Activated B cell treated with CpG ODN at 0.5 μM for 24 hours (primary cell): ENCODE data around the gene SRA1. TPM values are rescaled to one million over a fixed set of nuclear protein-coding genes. Genes with fewer than 3 reads are reported as not detected.
A peak's percentile ranks its signal among the peaks of the same experiment; 100 is the strongest.

Experiments
- ATAC-seq: fragments of 200-7000 bp; cut with Tn5 transposase; one replicate; pipeline ENCODE4 v1.10.0; 2021; ENCODE audit warnings: low read depth, mild to moderate bottlenecking, moderate library complexity
- CTCF ChIA-PET: fragments of 350-600 bp; sonication (Branson Sonifier 250); formaldehyde crosslinking; loops from one replicate; lab custom pipeline; 2021; ENCODE audit warnings: antibody characterized with exemption; lab: Charles Lee
- POLR2A ChIA-PET: fragments of 350-600 bp; sonication (Branson Sonifier 250); formaldehyde crosslinking; loops from one replicate; lab custom pipeline; 2021; ENCODE audit warnings: antibody characterized with exemption; lab: Charles Lee
- DNase-seq: peaks from one replicate; pipeline ENCODE4 v3.0.0; 2022
- H3K27ac Mint-ChIP-seq: one replicate; pipeline ENCODE4 v1.8.0; 2020; ENCODE audit warnings: mixed read lengths
- H3K27me3 Mint-ChIP-seq: one replicate; pipeline ENCODE4 v1.8.0; 2021; ENCODE audit warnings: mixed read lengths
- H3K36me3 Mint-ChIP-seq: one replicate; pipeline ENCODE4 v1.8.0; 2021; ENCODE audit warnings: low read depth, mixed read lengths
- H3K4me1 Mint-ChIP-seq: one replicate; pipeline ENCODE4 v1.8.0; 2021; ENCODE audit warnings: mixed read lengths
- H3K4me3 Mint-ChIP-seq: one replicate; pipeline ENCODE4 v1.8.0; 2020; ENCODE audit warnings: mild to moderate bottlenecking, mixed read lengths
- H3K9me3 Mint-ChIP-seq: one replicate; pipeline ENCODE4 v1.8.0; 2020; ENCODE audit warnings: mixed read lengths
- intact Hi-C: fragments of 100-400 bp; cut with micrococcal nuclease; formaldehyde crosslinking; loops from one replicate; pipeline ENCODE4 v1.15.1; 2024
- total RNA-seq: library from RNA; stranded (reverse); gene quantifications from 2 replicates; pipeline ENCODE4 v1.2.3, GENCODE V29; 2022
- TF ChIP-seq, protein P1 (sequence below): fragments of 200-600 bp; IDR thresholded peaks from one replicate; pipeline ENCODE4 v1.8.0; 2022; ENCODE audit warnings: antibody characterized with exemption, mild to moderate bottlenecking

Gene SRA1
- total RNA-seq, 1 donor from 2014 or later: 41.8 TPM

DNA sequence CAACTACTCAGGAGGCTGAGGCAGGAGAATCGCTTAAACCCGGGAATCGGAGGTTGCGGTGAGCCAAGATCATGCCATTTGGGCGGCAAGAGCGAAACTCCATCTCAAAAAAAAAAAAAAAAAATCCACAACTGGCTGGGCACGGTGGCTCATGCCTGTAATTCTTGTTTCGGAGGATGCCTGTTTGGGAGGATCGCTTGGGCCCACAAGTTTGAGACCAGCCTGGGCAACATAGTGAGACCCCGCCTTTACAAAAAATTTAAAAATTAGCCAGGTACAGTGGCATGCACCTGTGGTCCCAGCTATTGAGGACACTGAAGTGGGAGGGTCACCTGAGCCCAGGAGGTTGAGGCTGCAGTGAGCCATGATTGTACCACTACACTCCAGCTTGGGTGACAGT, 11.7 kb downstream of the SRA1 start:
- ChIA-PET CTCF (no interaction called here), POLR2A (interaction anchor here (0.7 to 4.4 kb wide), 4 partner anchors 19 to 199 kb away, joined by 3 to 39 read pairs (median 4); partner anchors contain the start of genes APBB3, HBEGF, IK and NDUFA2)
- ATAC-seq: no peak

DNA sequence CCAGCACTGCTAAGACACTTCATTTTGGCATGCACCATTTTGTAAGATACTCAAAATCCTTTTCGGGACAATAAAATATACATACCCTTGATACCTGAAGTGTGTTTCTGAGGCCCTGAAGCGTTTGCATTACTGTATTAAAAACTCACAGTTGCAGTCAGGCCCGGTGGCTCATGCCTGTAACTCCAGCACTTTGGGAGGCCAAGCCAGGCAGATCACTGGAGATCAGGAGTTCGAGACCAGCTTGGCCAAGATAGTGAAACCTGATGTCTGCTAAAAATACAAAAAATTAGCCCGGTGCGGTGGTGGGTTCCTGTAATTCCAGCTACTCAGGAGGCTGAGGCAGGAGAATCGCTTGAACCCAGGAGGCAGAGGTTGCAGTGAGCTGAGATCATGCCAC, 12.3 kb downstream of the SRA1 start:
- TF ChIP-seq, protein P1, sequence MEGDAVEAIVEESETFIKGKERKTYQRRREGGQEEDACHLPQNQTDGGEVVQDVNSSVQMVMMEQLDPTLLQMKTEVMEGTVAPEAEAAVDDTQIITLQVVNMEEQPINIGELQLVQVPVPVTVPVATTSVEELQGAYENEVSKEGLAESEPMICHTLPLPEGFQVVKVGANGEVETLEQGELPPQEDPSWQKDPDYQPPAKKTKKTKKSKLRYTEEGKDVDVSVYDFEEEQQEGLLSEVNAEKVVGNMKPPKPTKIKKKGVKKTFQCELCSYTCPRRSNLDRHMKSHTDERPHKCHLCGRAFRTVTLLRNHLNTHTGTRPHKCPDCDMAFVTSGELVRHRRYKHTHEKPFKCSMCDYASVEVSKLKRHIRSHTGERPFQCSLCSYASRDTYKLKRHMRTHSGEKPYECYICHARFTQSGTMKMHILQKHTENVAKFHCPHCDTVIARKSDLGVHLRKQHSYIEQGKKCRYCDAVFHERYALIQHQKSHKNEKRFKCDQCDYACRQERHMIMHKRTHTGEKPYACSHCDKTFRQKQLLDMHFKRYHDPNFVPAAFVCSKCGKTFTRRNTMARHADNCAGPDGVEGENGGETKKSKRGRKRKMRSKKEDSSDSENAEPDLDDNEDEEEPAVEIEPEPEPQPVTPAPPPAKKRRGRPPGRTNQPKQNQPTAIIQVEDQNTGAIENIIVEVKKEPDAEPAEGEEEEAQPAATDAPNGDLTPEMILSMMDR: no peak
- ChIA-PET CTCF (no interaction called here), POLR2A (interaction anchor here (0.6 to 1.1 kb wide), 2 partner anchors 44 to 155 kb away, joined by 3 to 4 read pairs; partner anchors contain the start of gene ZMAT2)

More for the DNA sequence above, 11.7 kb downstream of the SRA1 start:
- intact Hi-C loops: loop anchor here (5.0 kb wide), 1 partner anchor 143 kb away; the partner anchor contains the start of gene ANKHD1
- H3K36me3 Mint-ChIP-seq: peaks cover 54% of the 10 kb centered on the region
- H3K4me1 Mint-ChIP-seq: peaks cover 27% of the 10 kb centered on the region
- H3K9me3 Mint-ChIP-seq: no peaks in the 10 kb centered on the region
- no peak for DNase-seq
- no peak overlapping the region for H3K4me3 Mint-ChIP-seq
- TF ChIP-seq, protein P1: no peak
- no peaks in the 10 kb centered on the region for H3K27me3 Mint-ChIP-seq
- no peak overlapping the region for H3K27ac Mint-ChIP-seq

DNA sequence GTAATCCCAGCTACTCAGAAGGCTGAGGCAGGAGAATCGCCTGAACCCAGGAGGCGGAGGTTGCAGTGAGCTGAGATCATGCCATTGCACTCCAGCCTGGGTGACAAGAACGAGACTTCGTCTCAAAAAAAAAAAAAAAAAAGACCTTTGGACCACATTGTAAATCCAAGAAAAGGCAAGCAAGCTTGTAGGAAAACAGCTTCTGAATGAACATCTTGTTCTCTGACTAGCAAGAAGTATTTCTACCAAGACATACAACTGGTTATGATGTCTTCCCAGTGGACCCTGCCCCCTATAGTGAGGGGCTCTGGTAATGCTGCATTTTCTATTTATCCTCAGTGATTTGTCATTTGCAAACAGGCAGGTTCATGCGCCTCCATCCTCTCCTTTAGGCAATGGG, 14.3 kb downstream of the SRA1 start:
- POLR2A ChIA-PET: no interaction called here
- no peak overlapping the region for H3K27ac Mint-ChIP-seq
- intact Hi-C loops: no loop called here
- H3K36me3 Mint-ChIP-seq: peaks cover 63% of the 10 kb centered on the region
- DNase-seq: no peak
- no peaks in the 10 kb centered on the region for H3K9me3 Mint-ChIP-seq
- H3K27me3 Mint-ChIP-seq: no peaks in the 10 kb centered on the region
- no peak for ATAC-seq
- no peak overlapping the region for H3K4me3 Mint-ChIP-seq
- H3K4me1 Mint-ChIP-seq: peaks cover 11% of the 10 kb centered on the region
- CTCF ChIA-PET: no interaction called here
- TF ChIP-seq, protein P1: no peak

More for the DNA sequence above, 12.3 kb downstream of the SRA1 start:
- peaks cover 54% of the 10 kb centered on the region for H3K36me3 Mint-ChIP-seq
- H3K4me3 Mint-ChIP-seq: no peak overlapping the region
- H3K27ac Mint-ChIP-seq: no peak overlapping the region
- peaks cover 27% of the 10 kb centered on the region for H3K4me1 Mint-ChIP-seq
- intact Hi-C loops: loop anchor here (5.0 kb wide), 1 partner anchor 143 kb away; the partner anchor contains the start of gene ANKHD1
- H3K9me3 Mint-ChIP-seq: no peaks in the 10 kb centered on the region
- no peak for DNase-seq
- no peak for ATAC-seq
- H3K27me3 Mint-ChIP-seq: no peaks in the 10 kb centered on the region

DNA sequence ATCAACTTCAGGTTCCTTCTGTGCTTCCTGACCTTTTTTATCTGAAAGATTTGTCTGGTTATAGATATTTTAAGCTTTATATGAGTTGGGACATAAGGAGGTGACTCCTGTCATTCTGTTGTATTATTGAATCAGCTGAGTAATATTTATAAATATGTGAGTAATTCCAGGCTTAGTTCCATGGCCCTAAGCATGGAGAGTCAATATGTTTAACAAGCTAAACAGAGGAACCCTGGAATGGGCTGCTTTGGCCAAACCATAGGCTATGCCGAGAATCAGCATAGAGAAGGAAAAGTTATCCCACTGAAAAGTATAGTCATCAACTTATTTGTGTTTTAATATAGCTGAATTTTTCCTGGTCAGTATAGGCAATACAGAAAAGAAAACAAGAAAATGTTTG, 17.0 kb downstream of the SRA1 start:
- H3K27me3 Mint-ChIP-seq: no peaks in the 10 kb centered on the region
- peaks cover 78% of the 10 kb centered on the region for H3K36me3 Mint-ChIP-seq
- TF ChIP-seq, protein P1: no peak
- ATAC-seq (no peak), DNase-seq (no peak)
- CTCF ChIA-PET: no interaction called here
- POLR2A ChIA-PET: interaction anchor here (0.8 kb wide), 1 partner anchor 9 kb away, joined by 3 read pairs; no protein-coding TSS in a partner anchor
- peaks cover 2% of the 10 kb centered on the region for H3K4me1 Mint-ChIP-seq
- H3K27ac Mint-ChIP-seq: no peak overlapping the region
- intact Hi-C loops: no loop called here
- no peak overlapping the region for H3K4me3 Mint-ChIP-seq
- no peaks in the 10 kb centered on the region for H3K9me3 Mint-ChIP-seq

DNA sequence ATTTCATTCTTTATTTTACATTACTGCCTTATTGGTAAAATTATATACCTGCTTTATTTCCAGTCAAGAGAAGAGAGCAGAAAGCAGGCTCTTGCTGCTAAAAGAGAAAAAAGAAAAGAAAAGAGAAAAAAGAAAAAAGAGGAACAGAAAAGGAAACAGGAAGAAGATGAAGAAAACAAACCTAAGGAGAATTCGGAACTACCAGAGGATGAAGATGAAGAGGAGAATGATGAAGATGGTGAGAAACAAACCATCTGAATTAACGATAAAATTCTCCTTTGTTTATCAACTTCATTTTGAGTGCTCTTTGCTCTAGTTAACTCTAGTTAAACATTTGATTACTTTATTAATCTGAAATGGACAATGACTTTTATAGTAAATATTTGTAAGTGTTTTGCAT, 33.3 kb downstream of the SRA1 start:
- H3K4me3 Mint-ChIP-seq: no peak overlapping the region
- peak overlapping the region; percentile 62 for H3K27ac Mint-ChIP-seq
- TF ChIP-seq, protein P1: no peak
- DNase-seq (no peak), ATAC-seq (no peak)
- peaks cover 8% of the 10 kb centered on the region for H3K4me1 Mint-ChIP-seq
- ChIA-PET CTCF (no interaction called here), POLR2A (no interaction called here)
- no peaks in the 10 kb centered on the region for H3K27me3 Mint-ChIP-seq
- H3K9me3 Mint-ChIP-seq: no peaks in the 10 kb centered on the region
- intact Hi-C loops: no loop called here
- peaks cover 54% of the 10 kb centered on the region for H3K36me3 Mint-ChIP-seq
